Hippocampal formation (tissue), 2 donors: ENCODE results near the gene ADAP1.
"Not testable (repeated sequence)": the region's sequence is repeated elsewhere in the genome, so short reads cannot be mapped to it uniquely, and the experiment has no call there.

Experiments used
- DNase-seq, 2 donors: peaks; one replicate each; lab custom pipeline; 2025; lab: John Stamatoyannopoulos, UW

The ADAP1 gene

DNA sequence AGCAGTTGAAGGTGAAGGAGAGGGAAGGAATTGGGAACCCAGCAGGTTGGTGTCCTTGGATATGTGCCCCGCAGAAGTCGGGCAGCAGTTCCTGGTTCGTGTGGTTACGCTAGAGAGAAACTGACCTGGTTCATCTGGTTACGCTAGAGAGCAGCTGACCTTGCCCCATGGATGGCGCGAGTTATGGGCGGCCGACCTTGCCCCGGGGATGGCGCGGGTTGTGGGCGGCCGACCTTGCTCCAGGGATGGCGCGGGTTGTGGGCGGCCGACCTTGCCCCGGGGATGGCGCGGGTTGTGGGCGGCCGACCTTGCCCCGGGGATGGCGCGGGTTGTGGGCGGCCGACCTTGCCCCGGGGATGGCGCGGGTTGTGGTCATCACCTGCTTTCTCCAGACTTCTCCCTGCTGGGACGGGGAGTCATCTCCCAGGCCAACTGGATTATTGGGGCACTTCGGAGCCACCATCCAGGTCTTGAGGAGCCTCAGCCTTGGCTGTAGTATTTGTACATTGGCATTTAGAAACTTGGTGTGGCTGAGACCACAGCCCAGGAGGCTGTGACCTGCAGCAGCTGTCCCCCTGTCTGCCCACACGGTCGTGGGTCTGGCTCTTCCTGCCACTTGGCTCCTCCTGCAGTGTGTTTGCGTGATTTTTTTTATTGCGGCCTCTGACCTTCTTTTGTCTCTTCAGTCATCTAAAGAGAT lies 72.0 kb downstream of the ADAP1 start:
- no peak for DNase-seq

DNA sequence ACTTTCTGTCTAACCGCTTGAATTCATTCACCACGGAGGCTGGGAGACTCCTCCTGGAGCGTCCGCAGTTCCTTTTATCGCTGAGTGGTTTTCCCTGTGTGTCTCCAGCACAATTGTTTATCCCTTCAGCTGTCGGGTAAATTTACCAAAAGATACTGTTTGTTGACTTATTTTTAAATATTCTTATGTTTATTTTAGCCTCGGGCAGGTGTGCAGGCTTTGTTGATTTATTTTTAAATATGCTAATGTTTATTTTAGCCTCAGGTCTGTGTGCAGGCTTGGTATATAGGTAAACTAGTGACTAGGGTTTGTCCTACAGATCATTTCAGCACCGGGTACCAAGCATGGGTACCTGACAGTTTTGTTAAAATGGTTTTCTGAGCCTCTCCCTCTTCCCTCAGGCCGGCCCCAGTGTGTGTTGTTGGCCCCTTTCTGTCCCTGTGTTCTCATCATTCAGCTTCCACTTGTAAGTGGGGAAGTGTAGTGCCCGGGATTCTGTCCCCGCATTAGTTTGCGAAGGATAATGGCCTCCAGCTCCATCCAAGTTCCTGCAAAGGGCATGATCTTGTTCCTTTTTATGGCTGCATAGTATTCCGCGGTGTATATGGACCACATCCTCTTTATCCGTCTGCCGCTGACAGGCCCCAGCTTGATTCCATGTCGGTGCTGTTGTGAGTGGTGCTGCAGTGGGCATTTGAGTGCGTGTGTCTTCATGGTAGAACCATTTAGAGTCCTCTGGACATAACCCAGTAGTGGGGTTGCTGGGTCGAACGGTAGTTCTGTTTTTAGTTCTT lies 72.8 kb downstream of the ADAP1 start:
- no peak for DNase-seq

DNA sequence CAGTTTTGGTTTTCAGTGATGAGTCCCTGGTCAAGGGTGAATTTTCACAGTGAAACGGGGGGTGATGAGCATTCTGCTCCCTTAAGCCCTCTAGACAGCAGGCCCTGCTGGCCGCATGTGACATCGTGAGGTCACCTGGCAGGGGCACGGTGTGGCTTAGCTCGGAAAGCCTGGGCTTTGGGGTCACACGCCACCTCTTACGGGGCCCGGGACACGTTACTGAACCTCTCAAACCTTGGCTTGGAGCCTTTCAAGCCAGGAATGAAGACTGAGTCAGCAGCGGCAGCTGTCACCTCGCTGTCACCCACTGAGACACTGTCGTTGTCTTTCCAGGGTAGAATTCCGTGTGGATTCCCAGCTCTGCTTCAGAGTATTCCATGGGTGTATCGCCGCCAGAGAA lies 74.0 kb downstream of the ADAP1 start:
- no peak for DNase-seq

DNA sequence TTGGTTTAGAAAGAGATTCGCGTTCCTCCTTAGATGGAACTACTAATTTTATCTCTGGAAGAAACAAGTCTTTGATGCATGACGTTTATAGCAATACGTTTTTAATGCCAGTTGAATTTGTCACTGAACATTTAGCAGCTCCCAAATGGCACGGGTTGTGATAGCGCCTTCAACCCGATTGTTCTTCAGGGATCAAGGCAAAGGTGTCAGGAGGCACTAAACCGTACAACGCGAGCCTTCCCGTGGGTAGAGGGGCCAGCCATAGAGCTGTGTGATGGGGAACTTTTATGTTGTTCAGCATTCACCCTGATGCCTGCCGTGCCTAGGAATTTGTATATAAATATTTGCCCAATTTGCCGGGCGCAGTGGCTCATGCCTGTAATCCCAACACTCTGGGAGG lies 74.8 kb downstream of the ADAP1 start:
- DNase-seq, result no peak

DNA sequence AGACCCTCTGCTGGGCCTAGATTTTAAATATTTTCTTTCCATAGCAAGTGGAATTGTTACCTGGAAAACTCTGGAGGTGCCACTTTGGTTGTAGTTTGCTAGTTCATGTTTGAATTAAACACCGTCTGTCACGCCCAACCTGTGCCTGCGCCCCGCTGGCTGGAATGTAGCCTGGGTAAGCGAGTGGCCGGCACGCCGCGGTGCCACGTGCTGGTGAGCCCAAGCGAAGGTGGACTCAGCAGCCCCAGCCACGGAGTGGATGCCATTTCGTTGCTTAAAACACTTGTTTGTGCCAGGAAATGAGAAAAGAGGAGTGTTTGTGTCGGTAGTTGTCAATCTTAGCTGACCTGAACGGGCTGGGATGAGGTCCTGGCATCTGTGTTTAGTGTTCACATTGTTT lies 75.4 kb downstream of the ADAP1 start:
- DNase-seq, result no peak

DNA sequence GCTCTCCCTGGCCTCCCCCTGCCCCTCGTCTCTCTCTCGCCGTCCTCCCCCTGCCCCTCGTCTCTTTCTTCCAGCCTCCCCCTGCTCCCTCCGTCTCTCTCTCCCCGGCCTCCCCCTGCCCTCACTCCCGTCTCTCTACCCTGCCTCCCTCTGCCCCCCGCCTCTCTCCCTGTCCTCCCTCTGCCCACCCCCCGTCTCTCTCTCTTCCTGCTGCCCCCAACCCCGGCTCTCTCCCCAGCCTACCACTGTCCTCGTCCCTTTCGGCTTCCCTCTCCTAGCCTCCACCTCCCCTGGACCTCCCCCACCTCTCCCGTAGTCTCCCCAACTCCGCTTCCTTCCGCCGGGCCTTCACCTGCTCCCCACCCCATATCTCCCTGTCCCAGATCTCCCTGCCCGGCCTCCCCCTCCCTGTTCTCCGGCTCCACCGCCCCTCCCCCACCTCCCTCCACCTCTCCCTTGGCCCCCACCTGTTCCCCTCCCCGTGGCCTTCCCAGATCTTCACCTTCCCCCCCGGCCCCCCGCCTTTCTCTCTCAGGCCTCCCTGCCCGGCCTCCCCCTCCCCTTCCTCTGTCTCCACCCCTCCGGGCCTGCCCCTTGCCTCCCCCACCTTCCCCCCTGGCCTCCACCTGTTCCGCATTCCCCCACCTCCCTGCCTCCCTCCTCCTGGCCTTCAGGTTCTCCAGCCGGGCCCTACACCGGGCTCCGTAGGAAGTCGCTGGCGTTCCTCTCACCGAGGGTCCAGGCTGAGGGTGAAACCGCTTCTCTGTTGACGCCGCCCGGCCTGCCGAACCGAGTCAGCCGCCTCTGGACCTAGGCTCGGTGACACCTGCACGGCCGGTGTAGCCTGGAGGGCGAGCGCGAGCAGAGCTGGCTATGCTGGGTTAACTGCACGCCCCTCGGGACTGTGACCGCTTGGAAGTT lies 76.9 kb downstream of the ADAP1 start:
- no peak for DNase-seq

DNA sequence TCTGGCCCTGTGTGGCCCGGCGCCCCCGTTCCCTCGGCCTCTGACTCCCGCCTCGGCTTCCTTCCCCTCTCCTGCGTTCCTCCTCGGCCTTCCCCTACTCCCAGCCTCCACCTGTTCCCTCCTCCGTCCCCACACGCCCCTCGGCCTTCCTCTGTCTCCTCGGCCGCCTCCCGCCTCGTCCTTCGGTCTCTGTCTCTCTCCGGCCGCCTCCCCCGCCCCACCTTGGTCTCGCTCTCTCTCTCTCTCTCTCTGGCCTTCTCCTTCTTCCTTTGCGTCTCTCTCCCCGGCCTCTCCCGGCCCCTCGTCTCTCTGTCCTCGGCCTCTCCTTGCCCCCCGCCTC lies 77.5 kb downstream of the ADAP1 start:
- no peak for DNase-seq

DNA sequence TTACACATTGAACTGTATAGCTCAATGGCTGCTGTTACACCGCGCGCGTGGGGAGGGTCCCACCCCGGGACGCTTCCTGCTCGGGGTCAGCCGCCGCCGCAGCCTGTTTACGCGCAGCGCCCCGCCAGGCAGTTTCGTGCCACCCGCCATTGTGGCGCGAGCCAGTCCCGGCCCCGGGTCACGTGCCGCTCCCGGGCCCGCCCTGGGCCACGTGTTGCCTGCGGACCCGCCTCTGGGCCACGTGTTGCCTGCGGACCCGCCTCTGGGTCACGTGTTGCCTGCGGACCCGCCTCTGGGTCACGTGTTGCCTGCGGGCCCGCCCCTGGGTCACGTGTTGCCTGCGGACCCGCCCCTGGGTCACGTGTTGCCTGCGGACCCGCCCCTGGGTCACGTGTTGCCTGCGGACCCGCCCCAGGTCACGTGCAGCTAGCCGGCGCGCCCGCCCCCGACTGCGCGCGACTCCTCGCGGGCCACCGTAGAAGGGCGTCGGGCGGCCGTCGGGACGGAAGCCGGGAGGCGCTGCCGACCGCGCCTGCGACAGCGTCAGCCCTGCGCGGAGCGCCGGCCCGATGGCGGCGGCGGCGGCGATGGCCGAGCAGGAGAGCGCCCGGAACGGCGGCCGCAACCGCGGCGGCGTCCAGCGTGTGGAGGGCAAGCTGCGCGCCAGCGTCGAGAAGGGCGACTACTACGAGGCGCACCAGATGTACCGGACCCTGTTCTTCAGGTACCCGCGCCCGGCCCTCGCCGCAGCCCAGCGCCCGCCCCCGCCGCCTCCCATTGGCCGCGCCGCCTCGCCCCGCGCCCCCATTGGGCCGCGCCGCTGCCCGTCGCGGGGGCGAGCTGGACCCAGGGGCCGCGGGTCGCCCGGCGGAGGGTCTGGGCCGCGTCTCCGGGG lies 78.2 kb downstream of the ADAP1 start, which contains the start of gene GET4:
GET4 (plus strand) TSS at position 478 of the 895 bp plus-strand sequence; CDS start at position 570, 92 bp downstream.
- DNase-seq, result peak; percentile 93 to 95

DNA sequence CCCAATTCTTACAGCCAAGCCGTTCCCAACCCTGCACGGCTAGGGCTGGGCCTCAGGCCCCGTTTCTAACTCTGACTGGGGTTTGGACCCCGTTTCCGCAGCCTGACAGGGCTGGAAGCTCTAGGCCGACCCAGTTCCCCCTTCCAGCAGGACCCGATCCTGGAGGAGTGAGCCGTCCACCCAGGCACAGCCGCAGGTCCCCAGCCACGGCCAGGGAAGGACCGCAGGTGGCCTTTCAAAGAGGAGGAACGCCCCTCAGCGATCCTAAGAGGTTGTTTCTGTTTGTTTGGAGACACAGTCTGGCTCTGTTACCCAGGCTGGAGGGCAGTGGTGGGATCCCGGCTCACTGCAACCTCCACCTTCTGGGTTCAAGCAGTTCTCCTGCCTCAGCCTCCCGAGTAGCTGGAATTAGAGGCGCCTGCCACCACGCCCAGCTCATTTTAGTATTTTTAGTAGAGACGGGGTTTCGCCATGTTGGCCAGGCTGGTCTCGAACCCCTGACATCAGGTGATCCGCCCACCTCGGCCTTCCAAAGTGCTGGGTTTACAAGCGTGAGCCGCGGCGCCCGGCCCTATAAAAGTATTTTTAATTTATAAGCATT lies 78.9 kb downstream of the ADAP1 start:
- DNase-seq, result no peak

DNA sequence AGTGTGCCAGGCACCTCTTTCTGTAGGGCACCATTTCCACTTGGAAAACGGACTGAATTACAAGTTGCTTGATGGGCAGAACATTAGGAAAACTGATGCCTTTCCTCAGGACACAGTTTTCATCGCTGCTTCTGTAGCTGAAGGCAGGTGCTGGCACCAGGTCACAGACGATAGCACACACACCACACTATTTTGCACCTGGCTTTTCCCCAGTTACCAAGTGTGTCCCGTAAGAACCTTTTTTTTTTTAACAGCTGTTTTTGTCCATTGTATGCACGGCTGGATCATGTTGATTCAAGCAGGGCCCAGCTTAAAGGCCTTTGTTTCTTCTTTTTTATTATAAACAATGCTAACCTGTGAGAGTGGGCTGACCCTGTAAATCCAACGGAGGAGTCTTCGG lies 79.4 kb downstream of the ADAP1 start:
- DNase-seq, result no peak

DNA sequence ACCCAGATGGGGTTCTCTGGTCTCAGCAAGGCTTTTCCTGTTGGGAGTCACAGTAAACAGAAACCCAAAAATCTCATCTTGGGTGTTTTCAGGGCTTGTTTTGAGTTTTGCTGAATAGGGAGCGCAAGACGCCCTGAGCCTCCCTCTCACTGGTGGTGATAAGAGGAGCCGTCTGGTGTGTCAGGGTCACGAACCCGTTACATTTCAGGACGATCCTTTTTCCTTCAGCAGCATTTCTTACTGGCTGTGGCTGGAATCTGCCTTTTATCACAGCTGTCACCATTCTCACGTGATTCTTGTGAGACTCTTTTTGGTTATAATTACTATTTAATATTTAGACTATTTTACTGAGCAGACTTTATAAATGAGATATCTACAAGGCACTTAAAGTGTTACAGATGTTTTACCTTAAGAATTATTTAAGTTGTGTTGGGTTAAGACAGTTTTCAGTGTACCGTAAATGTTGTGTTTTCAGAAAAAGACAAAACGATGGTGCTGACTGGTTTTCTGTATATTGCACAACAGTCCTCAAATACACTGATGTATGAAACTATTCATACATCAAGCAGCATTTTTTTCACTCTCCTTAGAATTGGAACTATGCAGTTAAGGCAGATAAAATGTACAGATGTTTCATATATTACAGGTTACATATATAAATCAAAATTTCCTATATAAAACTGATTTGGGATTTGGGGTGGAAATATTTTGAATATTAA lies 80.3 kb downstream of the ADAP1 start:
- DNase-seq, result no peak

DNA sequence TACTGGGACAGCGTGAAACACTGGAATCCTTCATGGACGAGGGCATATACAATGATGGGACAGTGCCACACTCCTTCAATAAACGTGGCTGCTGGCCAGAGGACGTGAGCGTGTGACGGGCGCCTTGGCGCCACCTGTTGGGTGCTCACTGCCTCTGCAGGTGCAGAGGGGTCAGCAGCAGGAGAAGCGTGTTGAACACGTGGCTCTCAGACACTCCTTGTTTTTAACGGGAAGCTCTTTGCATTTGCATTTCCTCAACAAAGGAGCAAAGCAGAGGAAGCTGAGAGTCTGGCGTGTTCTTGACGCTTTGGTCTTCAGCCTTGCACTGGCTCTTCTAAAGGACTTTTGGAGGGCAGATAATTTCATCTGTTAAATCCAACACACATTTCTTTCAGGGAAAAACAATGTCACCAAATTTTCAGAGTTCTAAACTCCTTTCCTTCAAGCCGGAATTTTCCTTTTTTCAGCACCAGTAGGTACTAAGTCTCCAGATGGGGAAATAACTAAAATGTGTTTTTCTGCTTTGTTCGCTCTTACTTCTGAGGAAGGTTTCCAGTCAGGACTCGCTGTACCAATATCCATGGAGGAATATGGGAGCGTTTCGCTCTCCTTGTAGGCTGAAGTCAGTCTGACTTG lies 81.0 kb downstream of the ADAP1 start:
- DNase-seq, result peak; percentile 59 to 69

DNA sequence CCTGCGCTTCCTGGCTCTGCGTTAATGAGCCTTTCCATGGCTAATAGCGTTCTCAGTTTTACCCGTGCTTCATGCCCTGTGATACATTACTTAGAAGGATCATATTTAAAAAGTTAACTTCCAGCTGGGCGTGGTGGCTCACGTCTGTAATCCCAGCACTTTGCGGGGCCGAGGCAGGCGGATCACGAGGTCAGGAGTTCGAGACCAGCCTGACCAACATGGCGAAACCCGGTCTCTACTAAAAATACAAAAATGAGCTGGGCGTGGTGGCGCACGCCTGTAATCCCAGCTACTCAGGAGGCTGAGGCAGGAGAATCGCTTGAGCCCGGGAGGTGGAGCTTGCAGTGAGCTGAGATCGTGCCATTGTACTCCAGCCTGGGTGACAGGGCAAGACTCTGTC lies 81.8 kb downstream of the ADAP1 start:
- not testable (repeated sequence) for DNase-seq

DNA sequence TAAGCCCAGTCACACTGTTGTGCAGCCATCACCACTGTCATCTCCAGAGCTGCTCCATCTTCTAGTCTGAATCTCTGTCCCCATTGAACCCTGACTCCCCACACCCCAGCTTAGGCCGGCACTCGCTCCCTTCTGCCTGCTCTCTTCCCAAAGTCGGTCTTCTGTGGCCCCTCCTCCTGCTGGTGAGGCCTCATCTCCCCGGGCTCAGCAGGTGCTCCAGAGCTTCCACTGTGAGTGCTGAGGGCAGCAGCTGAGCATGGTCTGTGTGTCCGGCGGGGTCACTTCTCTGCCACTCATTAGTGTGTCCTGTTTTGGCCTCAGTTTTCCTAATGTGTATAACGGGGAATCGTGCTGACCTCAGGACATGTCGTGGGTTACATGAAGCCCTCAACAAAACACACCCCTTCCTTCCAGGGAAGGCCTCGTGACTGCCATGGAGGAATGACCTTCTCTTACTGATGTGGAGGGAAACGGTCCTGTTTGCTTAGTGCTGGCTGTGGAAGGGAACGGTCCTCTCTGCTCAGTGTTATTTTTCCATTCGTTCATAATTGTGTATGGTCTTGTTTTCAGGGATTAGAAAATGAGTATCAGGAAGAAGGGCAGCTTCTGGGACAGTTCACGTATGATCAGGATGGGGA lies 82.5 kb downstream of the ADAP1 start:
- no peak for DNase-seq

DNA sequence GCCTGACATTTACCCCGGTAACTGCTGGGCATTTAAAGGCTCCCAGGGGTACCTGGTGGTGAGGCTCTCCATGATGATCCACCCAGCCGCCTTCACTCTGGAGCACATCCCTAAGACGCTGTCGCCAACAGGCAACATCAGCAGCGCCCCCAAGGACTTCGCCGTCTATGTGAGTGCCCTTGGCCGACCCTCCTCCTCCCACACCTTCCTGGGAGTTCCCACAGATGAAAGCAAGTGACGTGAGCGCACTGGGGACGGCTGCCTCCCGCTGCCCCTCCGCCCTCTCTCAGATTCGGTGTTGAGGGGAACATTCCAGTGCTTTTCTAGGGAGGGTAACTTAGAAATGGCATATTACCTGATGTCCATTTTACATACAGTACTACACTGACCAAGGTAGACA lies 85.1 kb downstream of the ADAP1 start:
- no peak for DNase-seq

DNA sequence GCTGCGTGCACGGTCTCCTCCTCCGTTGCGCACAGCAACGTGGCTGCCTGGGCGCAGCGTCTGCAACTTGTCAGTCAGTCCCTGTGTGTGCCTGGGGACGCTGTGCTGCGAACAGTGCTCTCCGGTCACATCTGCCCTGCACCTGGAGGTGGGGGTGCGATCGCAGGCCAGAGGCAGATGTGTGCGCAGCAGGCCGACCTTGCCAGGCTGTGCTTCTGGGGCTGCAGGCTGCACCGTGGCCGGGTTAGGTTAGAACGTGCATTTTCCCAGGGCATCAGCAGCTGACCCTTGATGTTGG lies 86.3 kb downstream of the ADAP1 start:
- no peak for DNase-seq

DNA sequence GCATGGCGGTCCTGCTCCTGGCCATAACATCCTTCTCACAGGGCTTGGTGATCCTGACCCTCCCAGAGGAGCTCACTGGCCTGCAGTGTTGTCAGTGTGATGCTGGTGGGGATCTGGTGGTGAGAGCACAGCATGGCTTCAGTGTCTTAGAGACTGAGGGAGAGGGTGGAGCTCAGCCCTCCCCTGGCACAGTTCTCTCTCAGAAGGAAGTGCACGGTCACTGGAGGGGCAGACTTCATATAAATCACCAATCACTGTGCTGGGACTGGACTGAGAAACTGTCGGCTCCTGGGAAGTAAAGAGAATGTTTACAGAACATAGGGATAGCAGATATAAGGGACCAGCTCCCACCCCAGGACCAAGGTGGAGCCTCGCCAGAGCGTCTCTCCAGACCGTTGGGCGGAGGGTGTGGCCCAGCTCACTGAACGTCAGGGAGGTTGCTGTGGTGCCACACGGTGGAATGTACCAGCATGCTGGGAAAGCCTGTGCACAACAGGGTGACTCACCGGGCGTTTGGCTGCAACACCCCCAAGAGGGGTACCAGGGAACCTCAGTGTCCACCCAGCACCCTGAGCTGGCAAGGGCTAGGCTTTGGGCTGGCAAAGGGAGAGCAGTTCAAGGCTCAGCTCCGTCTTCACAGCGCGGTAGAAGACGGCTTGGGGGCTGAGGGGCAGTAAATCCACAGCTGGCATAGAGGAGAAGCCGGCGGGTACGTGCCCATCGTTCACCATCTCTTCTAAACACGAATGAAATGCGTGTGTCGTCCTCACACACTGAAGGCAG lies 86.9 kb downstream of the ADAP1 start:
- no peak for DNase-seq

DNA sequence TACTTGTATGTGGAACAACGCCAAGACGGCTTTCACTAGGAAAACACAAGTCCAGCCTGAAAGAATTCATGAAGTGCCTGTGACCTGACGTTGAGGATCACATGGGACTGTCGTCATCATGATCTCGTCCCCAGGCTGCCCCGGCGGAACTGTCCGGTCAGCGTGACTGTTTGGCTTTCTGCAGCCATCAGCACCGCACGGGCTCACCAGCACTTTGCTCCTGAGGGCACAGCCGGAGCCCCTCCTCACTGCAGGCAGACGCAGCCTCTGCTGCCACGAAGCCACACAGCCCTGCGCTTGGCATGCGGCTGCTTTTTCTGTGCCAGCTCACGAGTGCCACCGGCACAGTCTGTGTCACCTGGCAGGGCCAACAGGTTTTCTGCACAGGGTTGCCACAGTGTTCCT lies 87.5 kb downstream of the ADAP1 start:
- peak; percentile 32 to 39 for DNase-seq

DNA sequence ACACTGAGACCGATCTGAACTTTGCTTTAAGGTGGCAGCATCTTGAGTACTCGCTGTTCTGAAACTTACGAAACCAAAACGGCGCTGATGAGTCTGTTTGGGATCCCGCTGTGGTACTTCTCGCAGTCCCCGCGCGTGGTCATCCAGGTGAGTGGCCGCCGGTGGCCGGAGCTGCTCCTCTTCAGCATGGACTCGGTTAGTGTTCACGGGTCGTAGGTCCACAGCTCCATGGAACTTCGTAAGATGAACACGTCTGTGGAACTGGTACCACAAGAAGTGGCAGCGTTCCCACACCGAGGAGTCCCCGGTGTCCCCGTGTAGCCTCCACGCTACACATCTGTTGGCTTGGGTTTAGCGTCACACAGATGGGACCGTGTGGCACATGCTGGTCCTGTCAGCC lies 88.6 kb downstream of the ADAP1 start:
- no peak for DNase-seq
